Testis (tissue), 3 donors: ENCODE results near the gene MAP4K1. TPM values are rescaled to one million over a fixed set of nuclear protein-coding genes. Genes with fewer than 3 reads are reported as not detected.
A peak's percentile ranks its signal among the peaks of the same experiment; 100 is the strongest.

Experiments used
- DNase-seq: peaks from one replicate; pipeline ENCODE4 v3.0.0-alpha.2; 2019
- H3K27ac ChIP-seq, 2 donors: fragments of 200-600 bp; sonication (generic); one replicate each; pipeline ENCODE4 v1.5.1; 2019
- H3K27me3 ChIP-seq: fragments of 200-600 bp; sonication (generic); one replicate; pipeline ENCODE4 v1.5.1; 2019
- H3K36me3 ChIP-seq: fragments of 200-600 bp; sonication (generic); one replicate; pipeline ENCODE4 v1.5.1; 2017; ENCODE audit warnings: low read depth; ENCODE audit errors: missing control alignments
- H3K4me1 ChIP-seq: fragments of 200-600 bp; sonication (generic); one replicate; pipeline ENCODE4 v1.5.1; 2019
- H3K4me3 ChIP-seq, 2 donors: fragments of 200-600 bp; sonication (generic); one replicate each; pipeline ENCODE4 v1.5.1; 2017 to 2019
- H3K9me3 ChIP-seq: fragments of 200-600 bp; sonication (generic); one replicate; pipeline ENCODE4 v1.5.1; 2017
- CTCF ChIP-seq, 3 experiments: fragments of 450-650 bp in 2 of 3; fragments of 200-600 bp in 1 of 3; sonication (generic) in 1 of 3; IDR thresholded peaks; one replicate each; pipeline ENCODE4 v1.5.1; 2016 to 2019; ENCODE audit warnings: antibody characterized with exemption in 3 of 3, mild to moderate bottlenecking in 2 of 3, moderate library complexity in 1 of 3
- POLR2A ChIP-seq: fragments of 450-650 bp; IDR thresholded peaks from one replicate; pipeline ENCODE4 v1.6.1; 2017; ENCODE audit warnings: antibody characterized with exemption, mild to moderate bottlenecking, moderate library complexity
- WGBS, 2 donors: methylation state at CpG; one replicate each; pipeline ENCODE4 v1.1.5; 2018; 5-methylcytosine and 5-hydroxymethylcytosine counted together
- intact Hi-C: fragments of 100-400 bp; cut with DNase I; formaldehyde crosslinking; loops from one replicate; pipeline ENCODE4 v1.15.1; 2023; ENCODE audit warnings: low total_unique reads
- polyA plus RNA-seq: library from polyadenylated mRNA; stranded (reverse); fragments of 350-450 nt; fragmentation: Illumina TruSeq; extraction: RNeasy Lipid Tissue Mini Kit (QIAGEN cat#74804); gene quantifications from one replicate; pipeline ENCODE4 v1.2.3, GENCODE V29; 2014; ENCODE audit warnings: low read depth, low replicate concordance; ENCODE audit not compliant: insufficient read depth
- total RNA-seq, 2 donors: library from RNA; depleted of rRNA; stranded (reverse); fragments of >200 nt; gene quantifications; one replicate each; pipeline ENCODE4 v1.2.3, GENCODE V29; 2016

MAP4K1 gene
- total and polyA plus RNA-seq, 3 donors from 2014 or later: 2.8 to 9.9 (median 8.3) TPM

DNA sequence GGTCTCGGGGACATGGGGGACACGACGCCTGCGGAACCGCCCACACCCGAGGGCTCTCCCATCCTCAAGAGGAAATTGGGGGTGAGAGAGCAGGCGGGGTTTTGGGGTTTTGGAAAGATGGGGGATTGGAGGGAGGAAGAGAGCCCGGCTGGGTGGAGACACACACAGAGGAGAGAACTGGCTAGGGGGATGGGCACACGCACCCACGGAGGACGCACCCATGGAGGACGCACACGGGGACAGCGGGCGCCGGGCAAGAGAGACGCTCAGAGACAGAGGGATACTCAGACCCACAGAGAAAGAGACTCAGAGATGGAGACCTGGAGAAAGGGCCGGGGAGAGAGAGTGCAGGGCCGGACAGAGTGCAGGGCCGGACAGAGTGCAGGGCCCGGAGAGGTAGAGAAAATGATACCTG lies 52.1 kb downstream of the MAP4K1 start:
- Histone ChIP-seq H3K27me3 (no peaks in the 10 kb centered on the region), H3K9me3 (no peaks in the 10 kb centered on the region), H3K27ac (no peak overlapping the region), H3K36me3 (no peaks in the 10 kb centered on the region), H3K4me3 (peak overlapping the region; percentile 31 to 45), H3K4me1 (no peaks in the 10 kb centered on the region)
- WGBS, 2 donors: 42 to 56% methylated on average over 16 to 21 of the region's 21 CpGs
- TF ChIP-seq CTCF (IDR thresholded peaks at IDR 0.05): no peak
- TF ChIP-seq POLR2A: no peak
- intact Hi-C loops: no loop called here
- DNase-seq: no peak

- Histone ChIP-seq H3K4me1 (no peaks in the 10 kb centered on the region), H3K4me3 (peak overlapping the region; percentile 31 to 45), H3K9me3 (no peaks in the 10 kb centered on the region), H3K27ac (no peak overlapping the region), H3K27me3 (no peaks in the 10 kb centered on the region), H3K36me3 (no peaks in the 10 kb centered on the region)
- intact Hi-C loops: no loop called here
- DNase-seq: no peak
- TF ChIP-seq CTCF (IDR thresholded peaks at IDR 0.05): no peak
- WGBS, 2 donors: 8 to 16% methylated on average over 30 to 104 of the region's 111 CpGs
These were observed 52.6 kb downstream of the MAP4K1 start for GRCh38 chr19:38564981-38565690.

GRCh38 chr19:38563475-38563874 lies 54.3 kb downstream of the MAP4K1 start:
- Histone ChIP-seq H3K27me3 (no peaks in the 10 kb centered on the region), H3K36me3 (no peaks in the 10 kb centered on the region), H3K27ac (no peak overlapping the region), H3K9me3 (no peaks in the 10 kb centered on the region), H3K4me3 (no peak overlapping the region), H3K4me1 (no peaks in the 10 kb centered on the region)
- no peak for DNase-seq
- TF ChIP-seq CTCF (IDR thresholded peaks at IDR 0.05) (no peak), POLR2A (no peak)
- intact Hi-C loops: no loop called here
- WGBS, 2 donors: 86 to 92% methylated on average over 9 of the region's 9 CpGs

- no peak for DNase-seq
- WGBS, 2 donors: 83% methylated on average over 6 of the region's 6 CpGs
- intact Hi-C loops: no loop called here
- Histone ChIP-seq H3K36me3 (no peaks in the 10 kb centered on the region), H3K27me3 (no peaks in the 10 kb centered on the region), H3K4me1 (no peaks in the 10 kb centered on the region), H3K9me3 (no peaks in the 10 kb centered on the region), H3K4me3 (no peak overlapping the region), H3K27ac (no peak overlapping the region)
- TF ChIP-seq POLR2A: no peak
- TF ChIP-seq CTCF (IDR thresholded peaks at IDR 0.05): no peak
These were observed 55.7 kb downstream of the MAP4K1 start for GRCh38 chr19:38562096-38562495.

GRCh38 chr19:38561658-38562057 lies 56.1 kb downstream of the MAP4K1 start:
- no peak for TF ChIP-seq POLR2A
- TF ChIP-seq CTCF (IDR thresholded peaks at IDR 0.05): no peak
- intact Hi-C loops: no loop called here
- 68 to 73% methylated on average over 11 of the region's 11 CpGs for whole genome bisulfite sequencing, 2 donors
- Histone ChIP-seq H3K27me3 (no peaks in the 10 kb centered on the region), H3K36me3 (no peaks in the 10 kb centered on the region), H3K27ac (no peak overlapping the region), H3K4me1 (no peaks in the 10 kb centered on the region), H3K4me3 (no peak overlapping the region), H3K9me3 (no peaks in the 10 kb centered on the region)
- no peak for DNase-seq
